IMR-90 (cell line): ENCODE measurements around the gene MEST. TPM values are rescaled to one million over a fixed set of nuclear protein-coding genes. Genes with fewer than 3 reads are reported as not detected.

Experiments used
- ATAC-seq: fragments of 200-7000 bp; cut with Tn5 transposase; 2 replicates; pipeline ENCODE4 v1.9.1; 2020; ENCODE audit warnings: low read depth, mild to moderate bottlenecking, moderate library complexity
- BruUV-seq: library from RNA; stranded (reverse); fragments of 400-500 nt; replicated peaks from 2 replicates; lab custom pipeline; 2021; lab: Mats Ljungman, UMichigan
- CTCF ChIA-PET: fragments of 300-600 bp; formaldehyde crosslinking; extraction: SDS; loops from one replicate; lab custom pipeline; 2021; ENCODE audit warnings: antibody characterized with exemption; lab: Yijun Ruan, JAX
- POLR2A ChIA-PET: fragments of 300-600 bp; sonication (Branson Sonifier 250); formaldehyde crosslinking; loops from one replicate; lab custom pipeline; 2022; ENCODE audit warnings: antibody characterized with exemption; ENCODE audit not compliant: unreplicated experiment; lab: Charles Lee
- DNase-seq: peaks from one replicate; pipeline ENCODE4 v3.0.0; 2013
- H2AFZ ChIP-seq: replicated peaks from 2 replicates; pipeline ENCODE3; 2013; ENCODE audit warnings: low read length, mild to moderate bottlenecking; ENCODE audit not compliant: poor library complexity
- H2AK5ac ChIP-seq: 2 replicates; pipeline ENCODE4 v1.6.1; 2013; ENCODE audit warnings: low read depth, low read length, inconsistent platforms
- H2AK9ac ChIP-seq: replicated peaks from 2 replicates; pipeline ENCODE3; 2013; ENCODE audit warnings: mild to moderate bottlenecking, low read depth, low read length, moderate library complexity; ENCODE audit not compliant: poor library complexity
- H2BK120ac ChIP-seq: 2 replicates; pipeline ENCODE4 v1.6.1; 2013; ENCODE audit warnings: low read depth, low read length, inconsistent platforms
- H2BK15ac ChIP-seq: 3 replicates; pipeline ENCODE4 v1.6.1; 2013; ENCODE audit warnings: low read depth, low read length, inconsistent platforms
- H2BK20ac ChIP-seq: 2 replicates; pipeline ENCODE4 v1.6.1; 2013; ENCODE audit warnings: low read depth, mild to moderate bottlenecking, inconsistent platforms, low read length, moderate library complexity
- H2BK5ac ChIP-seq: 2 replicates; pipeline ENCODE4 v1.6.1; 2013; ENCODE audit warnings: mild to moderate bottlenecking, low read depth, low read length, inconsistent platforms; ENCODE audit not compliant: poor library complexity, severe bottlenecking
- H3K14ac ChIP-seq: replicated peaks from 2 replicates; pipeline ENCODE4 v1.6.1; 2013; ENCODE audit warnings: low read depth, low read length, inconsistent platforms
- H3K18ac ChIP-seq: 2 replicates; pipeline ENCODE4 v1.6.1; 2013; ENCODE audit warnings: low read depth, low read length, control low read depth
- H3K23ac ChIP-seq: 2 replicates; pipeline ENCODE4 v1.6.1; 2013; ENCODE audit warnings: low read depth, low read length, inconsistent platforms
- H3K27ac ChIP-seq: 2 replicates; pipeline ENCODE4 v1.5.1; 2013; ENCODE audit warnings: mild to moderate bottlenecking, control low read depth, low read length; ENCODE audit not compliant: insufficient read depth
- H3K27me3 ChIP-seq: 2 replicates; pipeline ENCODE4 v1.6.1; 2013; ENCODE audit warnings: low read length; ENCODE audit not compliant: control insufficient read depth, insufficient read depth
- H3K36me3 ChIP-seq: 2 replicates; pipeline ENCODE4 v1.6.1; 2013; ENCODE audit warnings: low read length, mixed read lengths; ENCODE audit not compliant: control insufficient read depth, insufficient read depth
- H3K4ac ChIP-seq: 2 replicates; pipeline ENCODE4 v1.6.1; 2013; ENCODE audit warnings: low read depth, low read length, inconsistent platforms
- H3K4me1 ChIP-seq: 2 replicates; pipeline ENCODE4 v1.6.1; 2013; ENCODE audit warnings: low read length, mixed read lengths; ENCODE audit not compliant: control insufficient read depth, insufficient read depth
- H3K4me2 ChIP-seq: 2 replicates; pipeline ENCODE4 v1.6.1; 2013; ENCODE audit warnings: low read depth, mild to moderate bottlenecking, control low read depth, low read length, moderate library complexity
- H3K4me3 ChIP-seq: 2 replicates; pipeline ENCODE4 v1.5.1; 2013; ENCODE audit warnings: low read depth, mild to moderate bottlenecking, control low read depth, low read length, moderate library complexity; ENCODE audit not compliant: insufficient read depth
- H3K56ac ChIP-seq: 2 replicates; pipeline ENCODE4 v1.6.1; 2013; ENCODE audit warnings: low read length, inconsistent platforms; ENCODE audit not compliant: insufficient read depth; ENCODE audit errors: extremely low read depth
- H3K79me1 ChIP-seq, 2 experiments: 2 replicates each; pipeline ENCODE4 v1.6.1; 2013; ENCODE audit warnings: low read length in 2 of 2, inconsistent platforms in 1 of 2, low read depth in 1 of 2
- H3K9ac ChIP-seq: 2 replicates; pipeline ENCODE4 v1.6.1; 2013; ENCODE audit warnings: low read depth, low read length, control low read depth
- H3K9me1 ChIP-seq: 2 replicates; pipeline ENCODE4 v1.6.1; 2013; ENCODE audit warnings: low read length, inconsistent platforms; ENCODE audit not compliant: insufficient read depth
- H3K9me3 ChIP-seq: 2 replicates; pipeline ENCODE4 v1.6.1; 2013; ENCODE audit warnings: low read length; ENCODE audit not compliant: control insufficient read depth, insufficient read depth
- H4K20me1 ChIP-seq: 2 replicates; pipeline ENCODE4 v1.6.1; 2013; ENCODE audit warnings: low read length, inconsistent platforms; ENCODE audit not compliant: insufficient read depth
- H4K5ac ChIP-seq: 2 replicates; pipeline ENCODE4 v1.6.1; 2013; ENCODE audit warnings: mild to moderate bottlenecking, low read depth, low read length, control low read depth
- H4K8ac ChIP-seq, 2 experiments: 2 replicates each; pipeline ENCODE4 v1.6.1; 2013; ENCODE audit warnings: low read depth in 2 of 2, low read length in 2 of 2, control low read depth in 1 of 2, inconsistent platforms in 1 of 2
- H4K91ac ChIP-seq: 2 replicates; pipeline ENCODE4 v1.6.1; 2013; ENCODE audit warnings: low read depth, low read length, inconsistent platforms; ENCODE audit not compliant: insufficient read depth
- CEBPB ChIP-seq: IDR thresholded peaks from 2 replicates; pipeline ENCODE4 v1.6.1; 2012; ENCODE audit warnings: low read depth, low read length, improper control_type of control experiment
- CHD1 ChIP-seq: IDR thresholded peaks from 2 replicates; pipeline ENCODE4 v1.6.1; 2012; ENCODE audit warnings: low read depth, low read length, improper control_type of control experiment
- ELK1 ChIP-seq: fragments of 150-350 bp; IDR thresholded peaks from 2 replicates; pipeline ENCODE4 v1.6.1; 2016; ENCODE audit warnings: low read depth, mild to moderate bottlenecking, low read length, moderate library complexity, borderline replicate concordance
- MXI1 ChIP-seq: IDR thresholded peaks from 2 replicates; pipeline ENCODE4 v1.6.1; 2012; ENCODE audit warnings: low read depth, mild to moderate bottlenecking, low read length, moderate library complexity, borderline replicate concordance
- NFE2L2 ChIP-seq: fragments of 150-350 bp; IDR thresholded peaks from 2 replicates; pipeline ENCODE4 v1.6.1; 2016; ENCODE audit warnings: low read depth, mild to moderate bottlenecking, low read length
- POLR2A ChIP-seq: IDR thresholded peaks from 2 replicates; pipeline ENCODE4 v1.6.1; 2012; ENCODE audit warnings: mild to moderate bottlenecking, low read depth, low read length
- RAD21 ChIP-seq: IDR thresholded peaks from 2 replicates; pipeline ENCODE4 v1.6.1; 2012; ENCODE audit warnings: low read length, improper control_type of control experiment
- RCOR1 ChIP-seq: IDR thresholded peaks from 2 replicates; pipeline ENCODE4 v1.6.1; 2012; ENCODE audit warnings: mild to moderate bottlenecking, low read length, improper control_type of control experiment; ENCODE audit not compliant: insufficient replicate concordance
- RFX5 ChIP-seq: IDR thresholded peaks from 2 replicates; pipeline ENCODE4 v1.8.0; 2012; ENCODE audit warnings: low read depth, mild to moderate bottlenecking, low read length, moderate library complexity
- SMC3 ChIP-seq: fragments of 150-350 bp; IDR thresholded peaks from 2 replicates; pipeline ENCODE4 v1.6.1; 2016; ENCODE audit warnings: low read depth, mild to moderate bottlenecking, antibody characterized with exemption, low read length, moderate library complexity
- USF2 ChIP-seq: fragments of 150-350 bp; IDR thresholded peaks from 2 replicates; pipeline ENCODE4 v1.6.1; 2017; ENCODE audit warnings: mild to moderate bottlenecking, antibody characterized with exemption, low read length, low read depth
- WGBS, 2 experiments: methylation state at CpG; one replicate each; pipeline versions ENCODE4 v1.1.5 to v1.1.7; 2013; ENCODE audit warnings: missing lambda C conversion rate in 2 of 2; ENCODE audit not compliant: insufficient read length in 1 of 2; ENCODE audit errors: extremely low coverage in 2 of 2; 5-methylcytosine and 5-hydroxymethylcytosine counted together
- dilution Hi-C: fragments of 300-500 bp; cut with HindIII; formaldehyde crosslinking; loops from one replicate; pipeline ENCODE4 v1.14.3; 2018; ENCODE audit warnings: low sequenced_read_pairs; ENCODE audit not compliant: unreplicated experiment
- in situ Hi-C: fragments of 300-500 bp; cut with MboI; formaldehyde crosslinking; loops from 3 replicates; pipeline ENCODE4 v1.14.3; 2019; ENCODE audit warnings: low sequenced_read_pairs, inconsistent platforms, mixed read lengths
- intact Hi-C: fragments of 100-400 bp; cut with micrococcal nuclease; formaldehyde crosslinking; loops from 2 replicates; pipeline ENCODE4 v1.10.0; 2022
- polyA plus RNA-seq, 3 experiments: library from polyadenylated mRNA; depleted of rRNA; stranded (reverse); fragments of >200 nt; gene quantifications; 2 replicates each; pipeline ENCODE4 v1.2.3, GENCODE V29; 2012; ENCODE audit warnings: low replicate concordance in 1 of 3
- total RNA-seq: library from RNA; depleted of rRNA; stranded (reverse); fragments of >200 nt; gene quantifications from 2 replicates; pipeline ENCODE4 v1.2.3, GENCODE V29; 2012

The MEST gene
- total and polyA plus RNA-seq, 2 of the 4 experiments (the other 2 are of a cell fraction), result 219 to 317 TPM

- no peak for TF ChIP-seq RAD21
Measured at GRCh38 chr7:130492523-130493274, 814 bp downstream of the MEST start (continued).

- in situ Hi-C loops, result no loop called here
- no peaks in the 10 kb centered on the region for H3K9me3 ChIP-seq
- CTCF ChIA-PET, result no interaction called here
Measured at GRCh38 chr7:130493275-130493873, 1.5 kb downstream of the MEST start.

More at GRCh38 chr7:130493275-130493873, 1.5 kb downstream of the MEST start:
- TF ChIP-seq NFE2L2 (peak; percentile 62; the same call in 1 of the 2 replicates), RAD21 (peak; percentile 17), CHD1 (no peak), RCOR1 (no peak), CEBPB (no peak), ELK1 (no peak), MXI1 (no peak), POLR2A (no peak), USF2 (no peak), SMC3 (no peak; the same call in 1 of the 2 replicates), RFX5 (no peak)
- Histone ChIP-seq H3K36me3 (peaks cover 8% of the 10 kb centered on the region), H2AFZ (peak overlapping the region; percentile 59), H3K9me1 (no peaks in the 10 kb centered on the region), H2AK5ac (no peak overlapping the region), H4K5ac (no peak overlapping the region), H4K20me1 (no peaks in the 10 kb centered on the region), H3K18ac (peak overlapping the region; percentile 7; the same call in 1 of the 2 replicates), H3K27ac (peak overlapping the region; percentile 1; the same call in 1 of the 2 replicates), H4K91ac (no peak overlapping the region), H3K4me1 (peaks cover 11% of the 10 kb centered on the region), H2BK5ac (no peak overlapping the region), H3K4me2 (peak overlapping the region; percentile 32), H2BK15ac (no peak overlapping the region), H2BK20ac (no peak overlapping the region), H3K4ac (no peak overlapping the region), H2AK9ac (peak overlapping the region; percentile 71), H3K23ac (peak overlapping the region; percentile 35), H3K79me1 (peaks cover 0 to 3% of the 10 kb centered on the region in 2 experiments; a peak in 1 of 4 replicates), H3K9ac (peak overlapping the region; percentile 53), H3K14ac (peak overlapping the region; percentile 62; the same call in 1 of the 2 replicates), H2BK120ac (peak overlapping the region; percentile 38; the same call in 1 of the 2 replicates), H3K56ac (0 out of 2 replicates have a peak overlapping the region, but pooled peaks have one; percentile 10), H3K4me3 (peak overlapping the region; percentile 71), H3K27me3 (no peaks in the 10 kb centered on the region), H4K8ac (peak overlapping the region in 1 of 2 experiments; percentile 45; a peak in 1 of 4 replicates)
- intact Hi-C loops, result loop anchor here (2.0 to 10.0 kb wide), 4 partner anchors 61 to 421 kb away; no protein-coding TSS in a partner anchor
- DNase-seq, result peak; percentile 43
- ATAC-seq, result peak; percentile 2; the same call in 1 of the 2 replicates
- 75% methylated on average over 1 of the region's 13 CpGs; no CpG with 5 or more reads in 1 of the 2 experiments for WGBS, 2 experiments
- BruUV-seq, result TSS peak; percentile 34
- POLR2A ChIA-PET, result no interaction called here
- dilution Hi-C loops, result no loop called here
